Stimulated activated CD4-positive, alpha-beta T cell treated with anti-CD3 and anti-CD28 coated beads, TNF-alpha, amount 100 ng/mL, for 1 hour (primary cell): ENCODE data around the gene CHP1.
"Not testable (repeated sequence)": the region's sequence is repeated elsewhere in the genome, so short reads cannot be mapped to it uniquely, and the experiment has no call there.

Experiments used
- DNase-seq, 3 donors: peaks; one replicate each; pipeline ENCODE4 v3.0.0-alpha.2; 2020; ENCODE audit warnings: low read depth in 3 of 3, low spot score in 1 of 3

The CHP1 gene

DNA sequence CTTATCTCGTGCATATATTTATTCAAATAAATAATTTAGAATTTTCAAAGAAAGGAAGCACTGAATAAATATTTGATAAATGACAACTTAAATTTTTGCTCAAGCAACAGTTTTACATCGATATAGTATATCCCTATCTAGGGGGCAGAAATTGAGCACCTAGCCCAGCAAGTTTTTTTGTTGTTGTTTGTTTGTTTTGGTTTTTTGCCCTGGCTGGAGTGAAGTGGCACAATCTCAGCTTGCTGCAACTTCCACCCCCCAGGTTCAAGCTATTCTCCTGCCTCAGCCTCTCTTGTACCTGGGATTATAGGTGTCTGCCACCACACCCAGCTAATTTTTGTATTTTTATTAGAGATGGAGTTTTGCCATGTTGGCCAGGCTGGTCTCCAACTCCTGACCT is 58.9 kb downstream of the CHP1 start:
- no peak for DNase-seq

DNA sequence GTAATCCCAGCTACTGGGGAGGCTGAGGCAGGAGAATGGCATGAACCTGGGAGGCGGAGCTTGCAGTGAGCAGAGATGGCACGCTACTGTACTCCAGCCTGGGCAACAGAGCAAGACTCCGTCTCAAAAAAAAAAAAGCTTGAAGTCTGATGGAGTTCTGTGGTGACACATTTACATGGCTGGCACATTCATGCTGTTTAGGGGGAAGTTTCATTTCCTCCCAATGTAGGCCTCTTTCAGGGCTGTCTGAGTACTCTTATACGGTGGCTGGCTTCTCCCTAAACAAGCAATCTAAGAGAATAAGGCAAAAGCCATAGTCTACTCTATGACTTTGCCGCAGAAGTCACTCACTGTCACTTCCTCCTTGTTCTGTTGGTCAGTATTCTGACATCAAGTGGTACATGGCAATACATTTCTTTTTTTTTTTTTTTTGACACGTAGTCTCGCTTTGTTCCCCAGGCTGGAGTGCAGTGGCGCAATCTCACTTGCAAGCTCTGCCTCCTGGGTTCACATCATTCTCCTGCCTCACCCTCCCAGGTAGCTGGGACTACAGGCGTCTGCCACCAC is 60.1 kb downstream of the CHP1 start:
- DNase-seq, result no peak

DNA sequence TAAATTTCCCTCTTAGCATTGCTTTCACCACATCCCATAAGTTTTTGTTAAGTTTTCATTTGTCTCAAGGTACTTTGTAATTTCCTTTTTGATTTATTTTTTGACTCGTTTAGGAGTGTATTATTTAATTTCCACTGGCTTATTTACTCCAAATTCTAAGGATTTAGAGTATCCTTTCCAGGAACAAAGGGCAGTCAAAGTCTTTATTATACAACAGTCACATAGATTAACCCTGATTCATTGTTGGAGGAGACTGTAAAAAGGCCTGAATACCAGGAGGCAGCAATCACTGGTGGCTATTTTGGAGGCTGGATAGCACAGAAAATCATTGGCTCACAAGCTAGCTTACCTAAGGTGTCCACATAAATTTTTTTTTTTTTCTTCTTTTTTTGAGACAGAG is 61.5 kb downstream of the CHP1 start:
- no peak for DNase-seq

DNA sequence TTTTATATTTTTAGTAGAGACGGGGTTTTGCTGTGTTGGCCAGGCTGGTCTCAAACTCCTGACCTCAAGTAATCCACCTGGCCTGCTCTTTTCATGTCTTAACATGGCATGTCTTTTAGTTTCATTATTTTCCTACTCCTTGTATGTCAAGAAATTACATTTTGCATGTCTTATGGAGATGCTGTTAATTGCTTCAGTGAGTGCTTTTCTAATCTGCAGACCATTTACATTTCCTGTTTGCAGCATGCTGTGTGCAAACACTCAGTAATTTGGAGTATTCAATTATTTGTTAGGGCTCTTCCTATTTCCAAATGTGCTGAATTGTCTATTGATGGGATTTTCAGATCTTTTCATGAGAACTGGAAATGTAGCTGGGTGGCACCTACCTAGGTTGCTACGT is 70.1 kb downstream of the CHP1 start:
- DNase-seq, result not testable (repeated sequence)

DNA sequence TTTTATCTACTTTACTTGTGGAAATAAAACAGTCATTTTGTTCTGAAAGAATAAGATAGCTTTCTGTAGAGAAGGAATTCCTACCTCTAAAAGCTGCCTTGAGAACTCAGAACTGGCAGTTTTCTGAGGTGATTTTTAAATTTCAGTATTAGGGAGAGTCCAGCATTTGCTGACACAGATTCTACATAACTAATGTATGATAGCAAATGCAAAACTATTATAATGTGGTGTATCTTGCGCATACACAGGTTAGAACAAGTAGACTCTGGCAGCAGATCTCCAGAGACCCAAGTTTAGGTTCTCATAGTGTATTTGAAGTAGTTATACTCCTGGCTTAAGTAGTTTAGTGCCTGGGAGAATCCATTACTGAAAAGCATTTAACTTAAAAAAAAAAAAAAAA is 70.5 kb downstream of the CHP1 start:
- no peak for DNase-seq

DNA sequence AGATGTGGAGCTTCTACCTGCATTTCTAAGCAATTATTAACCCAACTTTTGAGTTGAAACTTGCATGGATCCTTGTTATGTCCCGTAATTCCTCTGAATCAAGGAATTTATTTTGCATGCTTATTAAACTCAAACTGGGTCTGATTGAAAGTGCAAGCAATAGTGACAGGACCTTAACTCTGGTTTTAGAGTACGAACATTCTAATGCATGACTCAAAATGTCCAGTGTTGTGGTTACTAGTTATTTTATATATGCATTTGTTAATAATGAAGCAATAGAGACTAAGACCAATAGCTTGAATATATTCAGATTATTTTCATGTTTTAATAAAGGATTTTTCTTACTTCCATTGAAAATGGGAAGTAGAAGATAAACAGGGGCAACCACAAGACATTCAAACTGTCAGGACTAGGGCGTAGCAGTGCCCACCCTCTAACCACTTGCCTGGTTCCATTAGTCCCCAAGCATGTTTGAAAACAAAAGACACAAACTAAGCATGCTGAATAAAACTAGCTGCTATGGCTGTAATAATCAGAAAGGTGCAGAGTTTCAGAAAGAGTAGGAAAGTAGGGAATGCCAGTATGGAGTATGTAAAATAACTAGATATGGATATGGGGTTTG is 73.2 kb downstream of the CHP1 start:
- DNase-seq, result no peak

DNA sequence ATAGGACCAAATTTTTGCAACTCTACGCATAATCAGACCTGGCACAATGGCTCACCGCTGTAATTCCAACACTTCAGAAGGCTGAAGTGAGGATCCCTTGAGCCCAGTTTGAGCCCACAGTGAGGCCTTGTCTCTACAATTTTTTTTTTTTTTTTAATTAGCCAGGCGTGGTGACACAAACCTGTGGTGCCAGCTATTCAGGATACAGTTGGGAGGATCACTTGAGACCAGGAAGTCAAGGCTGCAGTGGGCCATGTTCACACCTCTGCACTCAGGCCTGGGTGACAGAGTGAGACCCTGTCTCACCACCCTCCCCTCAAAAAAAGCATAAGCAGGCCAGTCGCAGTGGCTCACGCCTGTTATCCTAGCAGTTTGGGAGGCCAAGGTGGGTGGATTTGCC is 76.6 kb downstream of the CHP1 start:
- no peak for DNase-seq

DNA sequence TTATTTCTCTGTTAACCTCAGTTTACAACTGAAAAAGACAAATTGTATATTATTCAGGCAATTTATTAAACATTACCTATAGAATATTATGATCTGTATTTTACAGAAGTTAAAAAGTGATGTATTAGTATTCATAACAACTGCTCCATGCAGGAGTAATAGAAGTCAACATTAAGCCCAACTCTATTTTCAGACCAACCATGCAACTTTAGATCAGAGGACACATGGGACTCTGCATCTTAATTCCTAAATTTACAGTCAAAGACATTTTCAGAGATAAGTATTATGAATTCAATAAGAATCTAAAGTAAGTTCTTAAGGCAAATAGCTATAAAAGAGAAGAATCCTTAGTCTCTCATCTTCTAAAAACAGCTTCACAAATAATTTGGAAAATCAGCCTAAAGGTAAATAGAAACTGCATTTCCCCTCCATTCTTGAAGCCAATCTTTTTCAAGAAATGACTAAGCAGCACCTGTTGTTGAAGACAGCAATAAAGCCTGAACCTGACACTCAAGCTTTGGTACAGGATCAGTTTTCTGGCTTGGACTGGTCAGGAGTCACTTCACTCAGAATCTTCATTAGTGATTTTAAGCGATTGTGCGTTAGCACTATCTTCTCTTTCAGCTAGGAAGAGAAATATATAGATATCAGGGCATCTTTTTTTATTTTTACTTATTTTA is 78.3 kb downstream of the CHP1 start:
- DNase-seq, result no peak

DNA sequence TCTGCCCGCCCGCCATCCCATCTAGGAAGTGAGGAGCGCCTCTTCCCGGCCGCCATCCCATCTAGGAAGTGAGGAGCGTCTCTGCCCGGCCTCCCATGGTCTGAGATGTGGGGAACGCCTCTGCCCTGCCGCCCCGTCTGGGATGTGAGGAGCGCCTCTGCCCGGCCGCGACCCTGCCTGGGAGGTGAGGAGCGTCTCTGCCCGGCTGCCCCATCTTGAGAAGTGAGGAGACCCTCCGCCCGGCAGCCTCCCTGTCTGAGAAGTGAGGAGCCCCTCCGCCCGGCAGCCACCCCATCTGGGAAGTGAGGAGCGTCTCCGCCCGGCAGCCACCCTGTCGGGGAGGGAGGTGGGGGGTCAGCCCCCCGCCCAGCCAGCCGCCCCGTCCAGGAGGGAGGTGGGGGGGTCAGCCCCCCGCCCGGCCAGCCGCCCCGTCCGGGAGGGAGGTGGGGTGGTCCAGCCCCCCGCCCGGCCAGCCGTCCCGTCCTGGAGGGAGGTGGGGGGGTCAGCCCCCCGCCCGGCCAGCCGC is 89.8 kb downstream of the CHP1 start:
- DNase-seq, result not testable (repeated sequence)

DNA sequence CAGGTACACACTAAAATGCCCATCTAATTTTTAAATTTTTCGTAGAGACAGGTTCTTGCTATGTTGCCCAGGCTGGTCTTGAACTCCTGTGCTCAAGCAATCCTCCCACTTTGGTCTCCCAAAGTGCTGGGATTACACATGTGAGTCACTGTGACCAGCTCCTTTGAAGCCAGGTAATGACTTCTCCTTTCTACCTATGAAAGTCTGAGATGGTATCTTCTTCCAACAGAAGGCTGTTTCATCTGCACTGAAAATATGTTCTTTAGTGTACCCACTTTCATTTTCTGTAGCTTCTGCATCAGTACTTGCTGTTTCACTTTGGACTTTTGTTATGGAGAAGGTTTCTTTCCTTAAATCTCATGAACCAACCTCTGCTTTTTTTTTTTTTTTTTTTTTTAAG is 92.5 kb downstream of the CHP1 start:
- no peak for DNase-seq

DNA sequence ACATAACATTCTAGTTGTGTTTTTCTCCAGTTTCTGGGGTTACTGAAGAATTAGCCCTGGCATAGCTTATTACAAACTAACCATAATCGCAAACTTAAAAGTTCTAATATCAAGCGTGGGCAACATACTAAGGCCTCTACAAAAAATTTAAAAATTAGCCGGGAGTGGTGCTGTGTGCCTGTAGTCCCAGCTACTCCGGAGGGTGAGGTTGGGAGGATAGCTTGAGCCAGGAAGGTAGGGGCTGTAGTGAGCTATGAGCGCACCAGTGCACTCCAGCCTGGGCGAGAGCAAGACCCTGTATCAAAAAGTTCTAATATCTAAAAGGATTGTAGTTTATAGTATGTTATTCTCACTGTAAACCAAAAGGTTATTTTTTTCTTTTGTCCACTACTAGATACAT is 100.2 kb downstream of the CHP1 start:
- DNase-seq, result no peak
